Pancreas (tissue), 10 donors: ENCODE measurements around the gene PODXL2. TPM values are rescaled to one million over a fixed set of nuclear protein-coding genes. Genes with fewer than 3 reads are reported as not detected.

Experiments used
- ATAC-seq, 4 donors: fragments of 200-7000 bp; cut with Tn5 transposase; one replicate each; pipeline versions ENCODE4 v1.8.0 to v1.9.1; 2020; ENCODE audit warnings: mild to moderate bottlenecking in 4 of 4, moderate library complexity in 4 of 4
- DNase-seq, 6 donors: peaks; one replicate each; pipeline ENCODE4 v3.0.0-alpha.2; 2020
- FAIRE-seq: peaks from 2 replicates; lab custom pipeline; 2012; peaks lifted over from hg19 to GRCh38; lab: Jason Lieb, UNC
- H3K27ac ChIP-seq, 4 donors: fragments of 200-600 bp; sonication (generic); 1 replicate in 3 of 4; 2 replicates in 1 of 4; pipeline versions ENCODE4 v1.5.0 to v1.8.0; 2020
- H3K27me3 ChIP-seq, 4 donors: fragments of 200-600 bp; one replicate each; pipeline ENCODE4 v1.8.0; 2021
- H3K36me3 ChIP-seq, 3 donors: fragments of 200-600 bp; sonication (generic) in 1 of 3; one replicate each; pipeline versions ENCODE4 v1.5.0 to v1.8.0; 2020 to 2021
- H3K4me1 ChIP-seq, 3 donors: fragments of 200-600 bp; one replicate each; pipeline ENCODE4 v1.8.0; 2021
- H3K4me3 ChIP-seq, 4 donors: fragments of 200-600 bp; sonication (generic) in 2 of 4; one replicate each; pipeline versions ENCODE4 v1.5.0 to v1.8.0; 2020 to 2021
- H3K9me3 ChIP-seq, 4 donors: fragments of 200-600 bp; one replicate each; pipeline ENCODE4 v1.8.0; 2021
- CTCF ChIP-seq, 4 donors: fragments of 200-600 bp; sonication (generic) in 3 of 4; IDR thresholded peaks; one replicate each; pipeline versions ENCODE4 v1.5.0 to v1.8.0; 2021; ENCODE audit warnings: antibody characterized with exemption in 4 of 4
- WGBS, 2 donors: extraction: QIAGEN DNeasy Blood & Tissue Kit; methylation state at CpG; one replicate each; pipeline ENCODE4 v1.1.7; 2013; 5-methylcytosine and 5-hydroxymethylcytosine counted together
- intact Hi-C, 3 donors: fragments of 100-400 bp; cut with DNase I; formaldehyde crosslinking; loops; one replicate each; pipeline versions ENCODE4 v1.11.1 to v1.14.2; 2022
- polyA plus RNA-seq, 2 donors: library from polyadenylated mRNA; stranded (reverse); fragments of 200-250 nt; gene quantifications; one replicate each; pipeline ENCODE4 v1.2.3, GENCODE V29; 2013
- total RNA-seq, 6 donors: library from RNA; stranded (reverse); fragmentation: NEBNext Ultra II Directional in 4 of 6; extraction: Animal tissue kit (Norgen Biotek cat#: 25700) in 4 of 6; gene quantifications; one replicate each; pipeline versions ENCODE4 v1.2.1 to v1.2.4, GENCODE V29; 2021 to 2023
- donor health status: healthy with polysubstance abuse.
- donor health status: DM: no; HTN: no; CAD: no; lungs with moderate emphysema.
- donor health status: DM: no; HTN: no; CAD: no.
- donor health status: control.
- donor health status: control.
- donor health status: Bipolar disorder and iron deficiency.
- donor health status: DM: yes; HTN: yes; CAD: no.
- donor health status: DM: no; HTN: no; CAD: no.
- donor health status: DM: no; HTN: no; CAD: no.
- donor health status: DM: yes; HTN: yes; CAD: no.

PODXL2 gene
- total and polyA plus RNA-seq, 8 donors, result 2.5 to 18.1 (median 5.7) TPM

DNA sequence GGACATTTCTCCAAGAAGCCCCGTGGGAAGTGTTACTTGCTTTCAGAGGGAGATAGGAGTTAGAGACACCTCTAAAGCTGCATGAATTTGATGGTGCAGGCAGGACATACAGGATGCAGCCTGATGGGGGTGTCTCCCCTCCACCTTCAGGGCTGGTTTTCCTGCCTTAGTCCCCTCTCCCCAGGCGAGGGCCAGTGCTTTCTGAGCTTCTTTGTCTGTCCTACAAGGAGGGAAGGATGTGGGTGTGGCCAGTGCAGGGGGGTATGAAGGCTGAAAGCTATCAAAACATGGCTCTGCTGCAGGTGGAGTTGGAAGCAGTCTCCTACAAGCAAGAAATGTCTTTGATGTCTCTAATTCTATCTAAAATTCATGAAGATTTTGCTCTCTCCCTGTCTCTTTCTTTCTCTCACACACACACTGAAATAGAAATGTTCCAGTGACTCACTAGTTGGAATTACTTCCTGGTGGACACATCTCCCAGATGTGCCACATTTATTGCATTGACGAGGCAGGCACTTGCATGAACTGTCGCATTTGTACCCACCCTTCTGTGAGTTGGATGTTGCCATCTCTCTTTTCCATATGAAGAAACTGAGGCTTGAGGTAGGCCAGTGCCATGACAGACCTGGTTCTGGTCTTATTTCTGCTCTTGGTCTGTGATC, 13.9 kb upstream of the PODXL2 start:
- H3K36me3 ChIP-seq, result no peaks in the 10 kb centered on the region
- no peak overlapping the region for H3K4me3 ChIP-seq
- no peak for DNase-seq
- no peak for TF ChIP-seq CTCF (IDR thresholded peaks at IDR 0.05)
- no peaks in the 10 kb centered on the region for H3K27me3 ChIP-seq
- WGBS, 2 donors, result 80 to 83% methylated on average over 4 of the region's 4 CpGs
- no peak overlapping the region for H3K27ac ChIP-seq
- no peak for FAIRE-seq
- intact Hi-C loops, result no loop called here
- no peaks in the 10 kb centered on the region for H3K9me3 ChIP-seq
- ATAC-seq, result no peak
- no peaks in the 10 kb centered on the region for H3K4me1 ChIP-seq

DNA sequence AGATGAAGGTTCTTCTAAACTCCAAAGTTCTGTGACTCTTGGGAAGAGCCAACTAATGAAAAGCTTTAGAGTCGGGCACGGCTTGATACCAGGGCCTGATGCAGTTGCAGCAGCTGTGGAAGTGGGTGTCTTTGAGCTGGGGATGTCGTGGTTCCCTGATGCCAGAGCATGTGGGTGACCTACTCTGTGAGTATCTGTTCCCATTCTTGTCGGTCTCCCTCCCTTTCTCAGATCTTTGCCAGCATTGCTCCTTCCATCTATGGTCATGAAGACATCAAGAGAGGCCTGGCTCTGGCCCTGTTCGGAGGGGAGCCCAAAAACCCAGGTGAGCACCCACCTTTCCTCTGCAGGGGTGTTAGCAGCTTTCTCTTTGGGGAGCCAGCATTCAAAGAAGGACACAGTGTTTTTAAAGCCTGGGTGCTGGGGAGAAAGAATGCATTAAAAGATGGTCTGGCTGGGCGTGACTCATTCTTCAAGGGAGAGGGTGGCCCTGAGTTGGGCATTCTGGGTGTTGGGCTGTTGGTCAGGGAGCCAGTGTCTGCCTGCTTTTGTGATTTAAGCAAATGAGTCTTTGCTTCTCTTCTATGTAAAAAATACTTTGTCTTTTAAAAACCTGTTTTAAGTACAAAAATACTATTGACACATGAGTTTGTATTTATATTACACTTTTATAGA, 13.2 kb upstream of the PODXL2 start:
- H3K27ac ChIP-seq, result no peak overlapping the region
- DNase-seq (no peak), ATAC-seq (no peak), FAIRE-seq (no peak)
- H3K4me1 ChIP-seq, result no peaks in the 10 kb centered on the region
- WGBS, 2 donors, result 90 to 94% methylated on average over 6 of the region's 6 CpGs
- H3K9me3 ChIP-seq, result no peaks in the 10 kb centered on the region
- H3K27me3 ChIP-seq, result no peaks in the 10 kb centered on the region
- no peaks in the 10 kb centered on the region for H3K36me3 ChIP-seq
- no peak overlapping the region for H3K4me3 ChIP-seq
- intact Hi-C loops, result no loop called here
- TF ChIP-seq CTCF (IDR thresholded peaks at IDR 0.05), result no peak

DNA sequence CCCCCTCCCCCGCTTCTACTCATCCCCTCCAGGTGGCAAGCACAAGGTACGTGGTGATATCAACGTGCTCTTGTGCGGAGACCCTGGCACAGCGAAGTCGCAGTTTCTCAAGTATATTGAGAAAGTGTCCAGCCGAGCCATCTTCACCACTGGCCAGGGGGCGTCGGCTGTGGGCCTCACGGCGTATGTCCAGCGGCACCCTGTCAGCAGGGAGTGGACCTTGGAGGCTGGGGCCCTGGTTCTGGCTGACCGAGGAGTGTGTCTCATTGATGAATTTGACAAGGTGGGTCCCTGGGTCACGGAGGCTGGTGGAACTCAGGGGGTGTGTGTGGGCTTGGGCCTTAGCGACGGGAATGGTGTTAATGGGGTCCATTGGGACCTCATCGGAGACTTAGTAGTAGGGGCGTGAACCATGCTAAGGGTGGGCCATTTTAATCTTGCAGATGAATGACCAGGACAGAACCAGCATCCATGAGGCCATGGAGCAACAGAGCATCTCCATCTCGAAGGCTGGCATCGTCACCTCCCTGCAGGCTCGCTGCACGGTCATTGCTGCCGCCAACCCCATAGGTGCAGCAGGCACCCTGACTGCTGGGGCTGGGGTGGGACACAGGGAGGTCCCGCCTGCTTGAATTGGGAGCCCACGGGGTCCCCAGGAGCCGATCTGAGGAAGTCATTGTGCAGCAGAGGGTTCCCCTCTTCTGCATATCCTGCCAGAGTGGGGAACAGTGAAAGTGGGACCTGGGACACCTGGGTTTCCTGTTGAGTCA, 12.0 kb upstream of the PODXL2 start:
- DNase-seq (no peak), FAIRE-seq (no peak), ATAC-seq (no peak)
- TF ChIP-seq CTCF (IDR thresholded peaks at IDR 0.05), result no peak
- Histone ChIP-seq H3K36me3 (no peaks in the 10 kb centered on the region), H3K27ac (no peak overlapping the region), H3K4me3 (no peak overlapping the region), H3K9me3 (no peaks in the 10 kb centered on the region), H3K27me3 (no peaks in the 10 kb centered on the region), H3K4me1 (no peaks in the 10 kb centered on the region)
- intact Hi-C loops, result no loop called here
- 94% methylated on average over 26 of the region's 26 CpGs for WGBS, 2 donors

DNA sequence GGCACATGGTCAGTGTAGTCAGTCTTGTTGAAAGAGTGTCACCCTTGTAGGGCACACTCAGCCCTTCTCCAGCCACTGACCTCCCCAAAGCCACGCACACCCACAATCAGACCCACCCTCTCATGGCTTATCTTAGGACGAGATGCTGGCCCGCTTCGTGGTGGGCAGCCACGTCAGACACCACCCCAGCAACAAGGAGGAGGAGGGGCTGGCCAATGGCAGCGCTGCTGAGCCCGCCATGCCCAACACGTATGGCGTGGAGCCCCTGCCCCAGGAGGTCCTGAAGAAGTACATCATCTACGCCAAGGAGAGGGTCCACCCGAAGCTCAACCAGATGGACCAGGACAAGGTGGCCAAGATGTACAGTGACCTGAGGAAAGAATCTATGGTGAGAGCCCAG, 10.1 kb upstream of the PODXL2 start:
- intact Hi-C loops, result no loop called here
- Histone ChIP-seq H3K4me1 (no peaks in the 10 kb centered on the region), H3K9me3 (no peaks in the 10 kb centered on the region), H3K27ac (no peak overlapping the region), H3K27me3 (no peaks in the 10 kb centered on the region), H3K36me3 (no peaks in the 10 kb centered on the region), H3K4me3 (no peak overlapping the region)
- no peak for DNase-seq
- no peak for ATAC-seq
- TF ChIP-seq CTCF (IDR thresholded peaks at IDR 0.05), result no peak
- FAIRE-seq, result no peak
- WGBS, 2 donors, result 95 to 96% methylated on average over 11 of the region's 11 CpGs
